Right lung (tissue), 5 donors: ENCODE results near the gene RIPOR1. TPM values are rescaled to one million over a fixed set of nuclear protein-coding genes. Genes with fewer than 3 reads are reported as not detected.

Experiments
- DNase-seq, 2 donors: peaks; one replicate each; pipeline ENCODE4 v3.0.0-alpha.2; 2013
- polyA plus RNA-seq, 5 donors: library from polyadenylated mRNA; unstranded; fragments of 120-200 nt; gene quantifications; one replicate each; pipeline versions ENCODE4 v1.2.1 to v1.2.3, GENCODE V29; 2013; ENCODE audit warnings: inconsistent platforms in 1 of 5, low replicate concordance in 1 of 5; ENCODE audit not compliant: insufficient read length in 5 of 5, insufficient read depth in 1 of 5

The RIPOR1 gene
- polyA plus RNA-seq, 5 donors = 38.3 to 62.4 (median 53.0) TPM

DNA sequence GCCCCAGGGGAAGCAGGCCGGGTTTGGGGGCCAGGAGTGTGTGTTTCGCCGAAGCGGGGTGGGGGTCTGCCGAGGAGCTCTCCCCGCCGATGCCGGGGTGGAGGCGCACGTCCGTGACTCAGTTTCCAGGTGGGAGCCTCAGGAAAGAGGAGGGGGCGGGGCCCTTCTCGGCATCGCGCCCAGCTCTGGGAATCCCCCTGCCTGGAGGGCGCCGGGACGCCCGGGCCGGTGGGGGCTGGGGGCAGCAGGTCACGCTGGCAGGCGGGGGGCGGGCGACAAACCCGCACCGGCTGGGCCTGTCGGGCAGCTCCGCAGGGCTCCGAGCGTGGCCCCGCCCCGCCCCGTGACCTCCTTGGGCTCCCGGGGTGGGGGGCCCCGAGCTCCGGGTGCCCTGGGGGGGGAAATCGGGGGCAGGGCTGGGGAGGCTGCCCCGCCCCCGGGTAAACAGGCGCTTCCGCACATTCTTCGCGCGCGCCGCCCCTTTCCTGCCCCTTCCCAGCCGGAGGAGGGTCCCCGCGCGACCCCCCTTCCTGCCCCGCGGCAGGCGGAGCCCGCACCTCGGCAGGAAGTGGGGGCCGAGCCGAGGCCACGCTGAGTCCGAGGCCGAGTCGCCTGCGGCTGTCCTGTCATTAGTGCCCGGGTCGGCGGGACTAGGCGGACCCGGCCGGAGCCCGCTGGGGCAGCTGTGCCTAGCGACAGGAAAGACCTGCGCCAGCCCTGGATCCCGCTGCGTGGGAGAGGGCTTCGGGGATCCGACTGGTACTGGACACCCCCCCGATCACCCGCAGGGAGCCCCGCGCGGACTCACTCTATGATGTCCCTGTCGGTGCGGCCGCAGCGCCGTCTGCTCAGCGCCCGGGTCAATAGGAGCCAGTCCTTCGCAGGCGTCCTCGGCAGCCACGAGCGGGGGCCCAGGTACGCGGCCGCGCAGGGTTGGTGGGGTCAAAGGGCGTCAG, 9.3 kb downstream of the RIPOR1 start:
- peak; percentile 68 to 75 for DNase-seq

DNA sequence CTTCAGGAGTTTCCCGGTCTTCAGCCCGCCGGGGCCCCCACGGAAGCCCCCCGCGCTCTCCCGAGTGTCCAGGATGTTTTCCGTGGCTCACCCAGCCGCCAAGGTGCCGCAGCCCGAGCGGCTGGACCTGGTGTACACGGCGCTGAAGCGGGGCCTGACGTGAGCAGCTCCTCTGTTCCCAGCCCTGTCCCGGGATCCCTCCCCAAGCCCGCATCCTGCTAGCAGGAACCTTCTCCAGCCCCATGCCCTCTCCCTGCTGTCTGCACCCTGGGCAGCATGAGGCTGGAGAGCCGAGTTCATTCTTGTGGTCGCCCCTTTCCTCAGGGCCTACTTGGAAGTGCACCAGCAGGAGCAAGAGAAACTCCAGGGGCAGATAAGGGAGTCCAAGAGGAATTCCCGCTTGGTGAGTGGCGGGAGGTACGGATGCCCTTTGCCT, 10.1 kb downstream of the RIPOR1 start:
- DNase-seq = no peak

DNA sequence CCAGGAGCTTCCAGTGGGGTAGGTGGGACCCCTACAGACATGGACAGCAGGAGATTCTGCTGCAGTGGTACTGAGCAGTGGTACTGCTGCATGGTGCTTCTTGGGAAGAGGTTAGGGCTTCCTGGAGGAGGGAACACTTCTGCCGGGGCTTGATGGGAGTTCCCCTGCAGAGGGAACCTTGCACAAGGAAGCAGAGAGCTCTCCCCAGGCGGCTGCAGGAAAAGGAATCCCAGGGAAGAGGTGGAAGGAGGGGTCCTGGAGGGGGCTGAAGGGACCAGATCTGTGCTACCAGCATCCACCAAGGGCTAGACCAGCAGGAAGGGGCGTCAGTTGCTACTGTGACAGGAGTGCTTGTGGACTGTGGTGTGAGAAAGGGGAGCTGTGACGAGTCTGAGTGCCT, 10.6 kb downstream of the RIPOR1 start:
- DNase-seq = no peak

DNA sequence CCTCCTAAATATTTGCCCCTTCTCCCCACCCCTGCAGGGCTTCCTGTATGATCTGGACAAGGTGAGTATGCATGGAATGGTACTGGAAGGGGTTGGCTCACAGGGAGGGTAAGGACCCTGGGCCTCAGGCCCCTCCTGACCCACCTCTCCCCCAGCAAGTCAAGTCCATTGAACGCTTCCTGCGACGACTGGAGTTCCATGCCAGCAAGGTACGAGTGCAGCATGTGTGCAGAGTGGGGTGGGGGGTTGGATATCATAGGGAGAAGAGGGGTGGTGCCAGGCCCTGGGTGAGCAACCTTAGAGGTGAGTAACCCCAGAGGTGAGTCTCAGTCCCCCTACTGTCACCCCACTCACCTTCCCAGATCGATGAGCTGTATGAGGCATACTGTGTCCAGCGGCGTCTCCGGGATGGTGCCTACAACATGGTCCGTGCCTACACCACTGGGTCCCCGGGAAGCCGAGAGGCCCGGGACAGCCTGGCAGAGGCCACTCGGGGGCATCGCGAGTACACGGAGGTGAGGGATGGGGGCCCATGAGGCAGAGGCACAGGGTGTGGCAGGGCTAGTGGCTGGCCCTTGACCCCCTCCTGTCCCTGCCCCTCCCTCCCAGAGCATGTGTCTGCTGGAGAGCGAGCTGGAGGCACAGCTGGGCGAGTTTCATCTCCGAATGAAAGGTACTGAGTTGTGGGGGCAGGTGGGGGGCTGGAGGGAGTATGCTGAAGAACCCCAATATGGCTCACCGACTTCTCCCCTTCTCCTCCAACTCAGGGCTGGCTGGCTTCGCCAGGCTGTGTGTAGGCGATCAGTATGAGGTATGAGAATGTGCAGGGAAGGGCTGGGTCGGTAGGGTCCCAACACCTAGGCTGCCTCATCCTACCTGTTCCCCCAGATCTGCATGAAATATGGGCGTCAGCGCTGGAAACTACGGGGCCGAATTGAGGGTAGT, 11.3 kb downstream of the RIPOR1 start:
- no peak for DNase-seq

DNA sequence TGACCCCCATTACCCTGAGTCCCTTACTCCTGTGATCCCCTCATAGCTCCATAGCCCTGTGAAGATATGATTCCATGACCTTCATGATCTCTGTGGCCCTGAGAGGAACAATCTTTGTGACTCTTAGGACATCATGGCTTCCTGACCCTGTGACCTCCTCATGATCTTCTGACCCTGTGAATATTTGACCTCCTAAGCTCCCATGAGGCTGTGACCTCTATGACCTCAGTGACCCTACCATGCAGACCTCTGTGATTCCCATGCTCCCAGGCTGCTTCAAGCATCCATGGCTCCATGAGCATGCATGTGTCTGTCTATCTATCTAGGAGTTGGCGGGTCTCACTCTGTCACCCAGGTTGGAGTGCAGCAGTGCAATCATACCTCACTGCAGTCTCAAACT, 12.1 kb downstream of the RIPOR1 start:
- DNase-seq = no peak

DNA sequence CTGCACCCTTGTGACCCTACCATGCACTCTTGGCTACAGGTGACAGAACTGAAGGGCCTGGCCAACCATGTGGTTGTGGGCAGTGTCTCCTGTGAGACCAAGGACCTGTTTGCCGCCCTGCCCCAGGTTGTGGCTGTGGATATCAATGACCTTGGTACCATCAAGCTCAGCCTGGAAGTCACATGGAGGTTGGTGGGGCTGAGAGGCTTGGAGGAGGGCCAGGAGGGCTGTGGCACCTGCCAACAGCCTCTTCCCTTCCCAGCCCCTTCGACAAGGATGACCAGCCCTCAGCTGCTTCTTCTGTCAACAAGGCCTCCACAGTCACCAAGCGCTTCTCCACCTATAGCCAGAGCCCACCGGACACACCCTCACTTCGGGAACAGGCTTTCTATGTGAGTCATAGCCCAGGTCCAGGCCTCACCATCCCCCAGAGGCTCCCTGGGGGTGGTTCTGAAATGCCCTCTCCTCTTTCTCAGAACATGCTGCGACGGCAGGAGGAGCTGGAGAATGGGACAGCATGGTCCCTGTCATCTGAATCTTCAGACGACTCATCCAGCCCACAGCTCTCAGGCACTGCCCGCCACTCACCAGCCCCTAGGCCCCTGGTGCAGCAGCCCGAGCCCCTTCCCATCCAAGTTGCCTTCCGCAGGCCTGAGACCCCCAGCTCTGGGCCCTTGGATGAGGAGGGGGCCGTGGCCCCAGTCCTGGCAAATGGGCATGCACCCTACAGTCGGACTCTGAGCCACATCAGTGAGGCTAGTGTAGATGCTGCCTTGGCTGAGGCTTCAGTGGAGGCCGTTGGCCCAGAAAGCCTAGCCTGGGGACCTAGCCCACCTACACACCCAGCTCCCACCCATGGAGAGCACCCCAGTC, 13.0 kb downstream of the RIPOR1 start:
- no peak for DNase-seq

DNA sequence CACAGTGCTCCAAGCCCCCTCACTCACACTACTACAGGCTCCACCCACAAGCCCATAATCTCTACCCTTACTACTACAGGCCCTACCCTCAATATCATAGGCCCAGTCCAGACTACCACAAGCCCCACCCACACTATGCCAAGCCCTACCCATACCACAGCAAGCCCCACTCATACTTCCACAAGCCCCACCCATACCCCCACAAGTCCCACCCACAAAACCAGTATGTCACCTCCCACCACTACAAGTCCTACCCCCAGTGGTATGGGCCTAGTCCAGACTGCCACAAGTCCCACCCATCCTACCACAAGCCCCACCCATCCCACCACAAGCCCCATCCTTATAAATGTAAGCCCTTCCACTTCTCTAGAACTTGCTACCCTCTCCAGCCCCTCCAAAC, 13.8 kb downstream of the RIPOR1 start:
- DNase-seq = no peak

DNA sequence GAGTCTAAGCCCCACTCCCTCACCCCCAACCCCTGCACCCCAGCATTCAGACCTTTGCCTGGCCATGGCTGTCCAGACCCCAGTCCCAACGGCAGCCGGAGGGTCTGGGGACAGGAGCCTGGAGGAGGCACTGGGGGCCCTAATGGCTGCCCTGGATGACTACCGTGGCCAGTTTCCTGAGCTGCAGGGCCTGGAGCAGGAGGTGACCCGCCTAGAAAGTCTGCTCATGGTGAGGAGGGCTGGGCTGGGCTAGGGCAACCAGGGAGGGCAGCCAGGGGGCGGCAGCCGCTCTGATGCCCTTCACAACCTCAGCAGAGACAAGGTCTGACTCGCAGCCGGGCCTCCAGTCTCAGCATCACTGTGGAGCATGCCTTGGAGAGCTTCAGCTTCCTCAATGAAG, 14.4 kb downstream of the RIPOR1 start:
- no peak for DNase-seq

DNA sequence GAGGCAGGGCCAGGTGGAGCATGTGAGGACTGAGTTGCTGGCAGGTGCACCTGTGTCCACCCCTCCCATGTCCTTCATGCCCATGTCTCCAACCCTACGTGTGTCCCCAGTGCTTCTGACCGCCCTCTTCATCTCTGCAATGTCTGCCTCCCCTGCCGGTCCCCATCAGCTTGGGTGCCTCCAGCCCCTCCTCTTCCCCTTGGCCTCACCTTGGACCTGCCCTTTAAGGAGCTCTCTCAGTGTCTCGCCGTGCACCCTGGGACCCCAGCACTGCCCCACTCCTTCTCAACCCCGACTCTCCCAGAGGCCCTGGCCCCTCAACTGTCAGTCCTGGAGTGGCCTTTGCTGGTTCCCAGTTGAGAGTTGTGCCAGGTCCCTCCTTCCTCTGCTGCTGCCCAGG, 15.0 kb downstream of the RIPOR1 start:
- no peak for DNase-seq

DNA sequence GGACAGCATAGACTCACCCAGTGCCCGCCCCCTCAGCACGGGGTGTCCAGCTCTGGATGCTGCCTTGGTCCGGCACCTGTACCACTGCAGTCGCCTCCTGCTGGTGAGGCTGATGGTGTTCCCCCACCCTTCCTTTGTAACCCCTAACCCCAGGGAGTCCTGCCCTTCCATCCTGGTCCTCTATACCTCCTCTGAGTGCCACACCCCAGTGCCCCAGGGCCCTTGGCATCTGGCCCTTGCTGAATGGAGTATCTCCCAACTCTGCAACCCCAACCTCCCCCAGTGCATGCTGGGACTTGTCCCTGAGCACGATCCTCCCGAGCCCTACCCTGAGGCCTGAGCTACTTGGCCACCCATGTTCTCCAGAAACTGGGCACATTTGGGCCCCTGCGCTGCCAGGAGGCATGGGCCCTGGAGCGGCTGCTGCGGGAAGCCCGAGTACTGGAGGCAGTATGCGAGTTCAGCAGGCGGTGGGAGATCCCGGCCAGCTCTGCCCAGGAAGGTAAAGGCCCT, 15.8 kb downstream of the RIPOR1 start:
- DNase-seq = no peak

DNA sequence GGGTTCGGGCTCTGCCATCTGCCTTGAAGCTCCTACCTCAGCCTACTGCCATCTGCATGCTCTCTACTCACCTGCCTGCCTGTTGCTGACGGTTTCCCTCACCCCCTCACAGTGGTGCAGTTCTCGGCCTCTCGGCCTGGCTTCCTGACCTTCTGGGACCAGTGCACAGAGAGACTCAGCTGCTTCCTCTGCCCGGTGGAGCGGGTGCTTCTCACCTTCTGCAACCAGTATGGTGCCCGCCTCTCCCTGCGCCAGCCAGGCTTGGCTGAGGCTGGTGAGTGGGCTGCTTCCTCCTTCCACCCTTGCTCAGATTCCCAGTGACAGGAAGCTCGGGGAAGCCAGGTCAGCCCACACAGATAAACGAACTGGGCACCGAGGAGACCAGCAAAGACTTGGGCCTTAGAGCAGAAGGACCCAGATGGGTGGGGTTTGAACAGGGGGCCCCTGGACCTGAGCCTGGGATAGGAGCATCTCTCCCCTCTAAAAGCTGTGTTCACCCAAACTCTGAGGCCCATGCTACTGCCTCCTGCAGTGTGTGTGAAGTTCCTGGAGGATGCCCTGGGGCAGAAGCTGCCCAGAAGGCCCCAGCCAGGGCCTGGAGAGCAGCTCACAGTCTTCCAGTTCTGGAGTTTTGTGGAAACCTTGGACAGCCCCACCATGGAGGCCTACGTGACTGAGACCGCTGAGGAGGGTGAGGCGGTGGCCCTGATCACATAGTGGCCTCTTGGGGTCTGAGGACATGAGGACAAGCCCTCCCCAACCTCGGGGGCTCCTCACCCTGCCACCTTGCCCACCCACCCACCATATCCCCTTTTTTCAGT, 16.4 kb downstream of the RIPOR1 start:
- no peak for DNase-seq

DNA sequence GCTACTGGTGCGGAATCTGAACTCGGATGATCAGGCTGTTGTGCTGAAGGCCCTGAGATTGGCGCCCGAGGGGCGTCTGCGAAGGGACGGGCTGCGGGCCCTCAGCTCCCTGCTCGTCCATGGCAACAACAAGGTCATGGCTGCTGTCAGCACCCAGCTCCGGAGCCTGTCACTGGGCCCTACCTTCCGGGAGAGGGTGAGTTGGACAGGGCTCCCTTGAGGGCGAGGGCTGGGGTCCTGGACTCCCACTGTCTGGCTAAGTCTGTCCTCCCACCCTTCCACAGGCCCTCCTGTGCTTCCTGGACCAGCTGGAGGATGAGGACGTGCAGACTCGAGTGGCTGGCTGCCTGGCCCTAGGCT, 17.0 kb downstream of the RIPOR1 start:
- DNase-seq = no peak

DNA sequence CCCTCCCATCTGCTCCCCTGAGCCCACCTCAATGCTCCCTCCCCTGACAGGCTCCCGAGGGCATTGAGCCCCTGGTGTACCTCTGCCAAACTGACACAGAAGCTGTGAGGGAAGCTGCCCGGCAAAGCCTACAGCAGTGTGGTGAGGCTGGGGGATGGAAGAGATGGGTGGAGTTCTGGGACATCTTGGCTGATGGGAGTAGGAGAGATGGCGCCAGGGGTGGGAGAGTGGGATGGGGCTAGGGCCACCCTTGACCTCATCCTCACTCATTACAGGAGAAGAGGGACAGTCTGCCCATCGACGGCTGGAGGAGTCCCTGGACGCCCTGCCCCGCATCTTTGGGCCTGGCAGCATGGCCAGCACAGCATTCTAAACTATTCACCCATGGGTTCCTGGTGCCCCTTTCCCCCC, 17.5 kb downstream of the RIPOR1 start:
- DNase-seq = no peak

DNA sequence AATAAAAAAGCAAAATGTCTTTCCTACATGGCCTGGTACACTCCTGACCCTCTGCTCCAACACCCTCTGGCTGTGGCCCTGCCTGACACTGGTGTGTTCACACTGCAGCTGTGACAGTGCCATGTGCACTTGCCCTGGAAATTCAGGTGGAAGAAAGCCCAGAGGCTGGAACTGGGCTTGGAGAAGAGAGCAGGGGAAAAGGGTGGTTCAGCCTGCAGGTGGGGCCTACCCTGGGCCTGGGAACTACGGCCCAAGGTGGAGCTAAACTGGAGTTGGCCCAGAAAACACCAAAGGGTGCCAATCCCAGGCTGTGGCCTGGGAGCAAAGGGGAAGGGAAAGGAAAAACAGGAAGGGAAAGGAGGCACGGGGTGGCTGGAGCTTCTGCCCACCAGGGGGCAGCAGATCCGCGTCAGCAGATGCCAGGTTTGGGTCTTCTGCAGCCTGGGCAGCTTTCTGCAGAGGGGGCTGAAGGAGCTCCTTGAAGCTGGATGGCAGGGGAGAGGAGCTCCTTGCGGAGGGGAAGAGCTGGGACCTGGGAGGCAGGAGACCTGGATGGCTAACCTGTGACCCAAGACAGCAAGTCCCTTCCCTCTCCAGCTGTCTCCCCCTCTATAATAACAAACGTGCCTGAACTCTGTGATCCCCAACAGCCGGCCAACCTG, 18.3 kb downstream of the RIPOR1 start:
- DNase-seq = peak; percentile 58 to 63

DNA sequence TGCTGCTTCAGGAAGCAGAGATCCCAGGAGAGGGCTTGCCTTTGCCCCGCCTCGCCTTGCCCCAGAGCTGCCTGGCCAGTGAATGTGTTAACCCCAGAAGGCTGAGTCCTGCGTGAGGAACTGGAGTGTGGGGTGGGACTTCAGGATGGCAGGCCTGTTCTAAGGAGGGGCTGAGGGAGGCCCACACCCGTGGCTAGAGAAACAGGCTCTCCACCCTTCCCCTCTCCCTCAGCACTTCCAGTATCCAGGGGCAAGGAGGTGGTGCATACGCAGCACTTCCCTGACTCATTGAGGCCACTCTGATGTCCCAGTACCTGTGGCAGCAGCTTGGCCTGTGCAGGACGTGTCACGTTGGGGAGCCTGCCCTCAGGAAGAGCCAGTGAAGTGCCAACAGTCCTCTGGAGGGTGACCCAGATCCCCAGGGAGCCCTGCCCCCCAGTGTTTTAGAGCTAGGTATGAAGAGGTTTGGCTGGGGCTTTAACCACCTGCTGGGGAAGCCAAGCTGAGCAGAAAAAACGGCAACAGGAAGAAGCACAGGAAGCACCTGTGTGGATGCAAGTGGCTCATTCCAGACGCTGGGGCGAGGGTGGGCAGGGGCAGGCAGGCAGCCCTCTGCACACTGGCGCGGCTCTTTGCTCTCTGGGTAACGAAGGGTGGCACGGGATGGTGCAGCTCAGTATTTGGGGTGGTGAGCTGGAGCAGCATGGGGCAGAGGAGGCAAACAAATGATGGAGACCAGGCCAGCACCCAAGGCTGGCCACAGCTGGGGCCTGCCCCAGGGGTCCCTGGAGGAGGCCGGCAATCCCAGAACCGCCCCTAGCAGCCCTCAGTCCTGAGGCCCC, 19.0 kb downstream of the RIPOR1 start:
- no peak for DNase-seq

DNA sequence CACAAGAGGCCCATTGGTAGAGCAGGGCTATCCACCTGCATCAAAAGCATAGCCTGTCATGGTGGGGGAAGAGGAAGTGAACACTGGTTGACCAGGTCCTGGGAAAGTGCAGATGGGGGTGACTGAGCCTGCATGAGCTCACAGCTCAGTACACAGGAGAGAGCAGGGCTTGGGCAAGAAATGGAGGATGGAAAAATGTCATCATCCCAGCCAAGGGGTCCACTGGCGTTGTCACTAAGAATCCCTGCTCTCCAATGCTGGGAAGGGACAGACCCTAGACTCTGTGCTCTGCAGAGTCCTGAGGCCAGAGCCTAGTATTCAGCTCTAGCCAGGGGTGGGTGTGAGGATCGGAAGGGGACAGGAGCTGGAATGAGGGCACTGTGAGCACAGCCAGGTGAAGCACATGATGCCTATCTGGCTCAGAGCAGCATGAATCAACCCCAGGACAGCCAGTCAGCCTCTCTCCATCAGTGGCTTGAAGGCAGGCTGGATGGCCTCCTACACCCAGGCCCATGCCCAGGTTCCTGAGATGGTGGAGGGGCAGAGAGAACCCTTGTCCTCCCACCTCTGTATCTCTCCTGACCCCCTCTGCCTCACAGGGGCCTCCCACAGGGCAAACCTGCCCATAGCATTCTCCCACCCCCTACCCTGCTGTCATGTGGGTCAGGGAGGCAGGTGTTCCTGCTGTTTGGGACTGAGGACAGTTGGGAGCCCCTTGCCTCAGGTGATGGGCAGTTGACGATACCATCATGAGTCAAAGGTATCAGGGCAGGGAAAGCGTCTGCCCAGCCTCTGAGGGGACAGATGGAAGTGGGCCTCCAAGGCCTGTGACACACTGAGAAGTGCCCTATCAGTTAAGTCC, 19.9 kb downstream of the RIPOR1 start:
- no peak for DNase-seq

DNA sequence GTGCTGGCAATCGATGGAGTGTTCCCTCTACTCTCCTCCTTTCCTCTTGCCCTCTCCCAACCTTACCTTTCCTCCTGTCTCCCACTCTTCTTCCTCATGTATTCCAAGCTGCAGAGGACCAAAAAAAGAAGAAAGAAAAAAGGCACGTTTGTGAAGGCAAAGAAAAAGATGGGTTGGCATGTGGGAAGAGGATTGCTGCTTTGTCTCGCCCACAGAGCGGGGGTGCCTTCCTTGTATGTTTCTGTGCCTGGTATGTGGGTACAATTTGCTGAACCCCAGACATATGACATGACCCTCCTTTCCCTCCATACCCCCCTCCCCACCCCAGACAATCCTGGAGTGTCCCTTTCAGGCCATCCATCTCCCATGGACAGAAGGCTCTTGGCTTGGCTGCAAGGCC, 20.6 kb downstream of the RIPOR1 start:
- no peak for DNase-seq

DNA sequence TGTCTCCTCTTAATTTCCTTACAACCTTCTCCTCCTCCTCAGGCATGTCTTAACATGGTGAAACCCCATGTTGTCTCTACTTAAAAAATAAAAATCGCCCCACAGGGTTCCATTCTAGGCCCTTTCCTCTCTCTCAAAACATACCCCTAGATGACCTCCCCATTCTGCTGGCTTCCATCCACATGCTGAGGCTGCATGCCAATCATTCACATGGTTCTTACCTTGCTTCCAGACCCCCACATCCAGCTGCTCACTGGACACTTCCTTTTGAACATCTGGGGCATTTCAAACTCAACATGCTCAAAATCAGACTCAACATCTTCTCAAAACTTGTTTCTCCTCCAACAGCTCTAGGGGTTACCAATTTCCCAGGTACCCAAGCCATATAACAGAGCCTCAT, 21.3 kb downstream of the RIPOR1 start:
- no peak for DNase-seq
